Hepatocyte (in vitro differentiated cells): Measurements from ENCODE around the gene SUPV3L1.

ENCODE experiments used
- CTCF ChIP-seq: fragments of 200-600 bp; sonication (generic); IDR thresholded peaks from 2 replicates; pipeline ENCODE4 v1.5.1; 2016; ENCODE audit warnings: antibody characterized with exemption, mild to moderate bottlenecking; ENCODE audit not compliant: poor library complexity
- EZH2phosphoT487 ChIP-seq: fragments of 200-600 bp; sonication (generic); IDR thresholded peaks from one replicate; pipeline ENCODE4 v1.6.1; 2018; ENCODE audit warnings: antibody characterized with exemption, mild to moderate bottlenecking, low read depth, moderate library complexity; ENCODE audit not compliant: unreplicated experiment, severe bottlenecking

- no peak for TF ChIP-seq CTCF
- no peak for TF ChIP-seq EZH2phosphoT487
These were observed 36.6 kb downstream of the SUPV3L1 start for GRCh38 chr10:69216577-69217118.
